ENCODE measurements around the gene ETS2.

DNA sequence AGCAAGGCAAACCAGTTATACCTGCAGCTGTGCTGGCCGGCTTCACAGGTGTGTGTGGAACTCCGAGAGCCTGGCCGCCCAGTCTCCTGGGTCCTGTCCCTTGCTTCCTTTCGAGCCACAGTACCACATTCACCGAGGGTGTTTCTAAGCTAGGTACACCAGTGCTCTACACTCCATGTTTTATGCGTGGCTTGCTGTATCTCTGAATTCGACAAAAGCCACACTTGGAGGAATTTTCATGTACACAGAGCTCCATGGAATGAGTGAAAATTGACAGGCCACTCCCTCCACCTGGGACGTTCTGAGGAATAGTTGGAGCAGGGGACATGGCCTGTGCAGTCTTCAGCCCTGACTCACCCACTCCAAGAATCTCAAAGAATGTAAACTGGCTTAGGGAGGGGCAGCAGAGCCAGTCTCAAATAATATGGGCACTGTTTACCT lies 14.0 kb downstream of the ETS2 start:
- TF ChIP-seq, protein P1, sequence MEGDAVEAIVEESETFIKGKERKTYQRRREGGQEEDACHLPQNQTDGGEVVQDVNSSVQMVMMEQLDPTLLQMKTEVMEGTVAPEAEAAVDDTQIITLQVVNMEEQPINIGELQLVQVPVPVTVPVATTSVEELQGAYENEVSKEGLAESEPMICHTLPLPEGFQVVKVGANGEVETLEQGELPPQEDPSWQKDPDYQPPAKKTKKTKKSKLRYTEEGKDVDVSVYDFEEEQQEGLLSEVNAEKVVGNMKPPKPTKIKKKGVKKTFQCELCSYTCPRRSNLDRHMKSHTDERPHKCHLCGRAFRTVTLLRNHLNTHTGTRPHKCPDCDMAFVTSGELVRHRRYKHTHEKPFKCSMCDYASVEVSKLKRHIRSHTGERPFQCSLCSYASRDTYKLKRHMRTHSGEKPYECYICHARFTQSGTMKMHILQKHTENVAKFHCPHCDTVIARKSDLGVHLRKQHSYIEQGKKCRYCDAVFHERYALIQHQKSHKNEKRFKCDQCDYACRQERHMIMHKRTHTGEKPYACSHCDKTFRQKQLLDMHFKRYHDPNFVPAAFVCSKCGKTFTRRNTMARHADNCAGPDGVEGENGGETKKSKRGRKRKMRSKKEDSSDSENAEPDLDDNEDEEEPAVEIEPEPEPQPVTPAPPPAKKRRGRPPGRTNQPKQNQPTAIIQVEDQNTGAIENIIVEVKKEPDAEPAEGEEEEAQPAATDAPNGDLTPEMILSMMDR (IDR thresholded peaks at IDR 0.05; ENCODE audit: insufficient read depth, low read length), result no peak
- TF ChIP-seq POLR2AphosphoS5 (IDR thresholded peaks at IDR 0.05; ENCODE audit: low read depth) (no peak; the same call in 1 of the 2 replicates), SPI1 (IDR thresholded peaks at IDR 0.05; ENCODE audit: borderline replicate concordance, low read depth) (no peak)
